Activated naive CD4-positive, alpha-beta T cell treated with anti-CD3 and anti-CD28 coated beads, Interleukin-2, amount 50 U/mL, for 24 hours (primary cell): ENCODE data around the gene ZNF423.

Experiments used
- H3K27ac Mint-ChIP-seq: one replicate; pipeline ENCODE4 v1.8.0; 2021; ENCODE audit warnings: mild to moderate bottlenecking, mixed read lengths
- H3K27me3 Mint-ChIP-seq: one replicate; pipeline ENCODE4 v1.8.0; 2021; ENCODE audit warnings: mixed read lengths
- H3K36me3 Mint-ChIP-seq: one replicate; pipeline ENCODE4 v1.8.0; 2021; ENCODE audit warnings: mixed read lengths
- H3K4me1 Mint-ChIP-seq: one replicate; pipeline ENCODE4 v1.8.0; 2021; ENCODE audit warnings: mixed read lengths
- H3K4me3 Mint-ChIP-seq: one replicate; pipeline ENCODE4 v1.8.0; 2021; ENCODE audit warnings: mild to moderate bottlenecking, mixed read lengths
- H3K9me3 Mint-ChIP-seq: one replicate; pipeline ENCODE4 v1.8.0; 2021; ENCODE audit warnings: mixed read lengths

ZNF423 gene

GRCh38 chr16:49620158-49620868 is 235.6 kb downstream of the ZNF423 start:
- no peak overlapping the region for H3K27ac Mint-ChIP-seq
- H3K9me3 Mint-ChIP-seq: no peaks in the 10 kb centered on the region
- no peaks in the 10 kb centered on the region for H3K27me3 Mint-ChIP-seq
- H3K4me3 Mint-ChIP-seq: no peak overlapping the region
- no peaks in the 10 kb centered on the region for H3K36me3 Mint-ChIP-seq
- H3K4me1 Mint-ChIP-seq: no peaks in the 10 kb centered on the region

- H3K27ac Mint-ChIP-seq: no peak overlapping the region
Measured at GRCh38 chr16:49619811-49620157, 236.1 kb downstream of the ZNF423 start.

GRCh38 chr16:49618955-49619354 is 237.0 kb downstream of the ZNF423 start:
- H3K4me1 Mint-ChIP-seq: no peaks in the 10 kb centered on the region
- no peaks in the 10 kb centered on the region for H3K36me3 Mint-ChIP-seq
- H3K4me3 Mint-ChIP-seq: no peak overlapping the region
- no peaks in the 10 kb centered on the region for H3K9me3 Mint-ChIP-seq
- no peaks in the 10 kb centered on the region for H3K27me3 Mint-ChIP-seq
- H3K27ac Mint-ChIP-seq: no peak overlapping the region

More at GRCh38 chr16:49619811-49620157, 236.1 kb downstream of the ZNF423 start:
- Mint-ChIP-seq H3K9me3 (no peaks in the 10 kb centered on the region), H3K4me1 (no peaks in the 10 kb centered on the region), H3K27me3 (no peaks in the 10 kb centered on the region), H3K36me3 (no peaks in the 10 kb centered on the region), H3K4me3 (no peak overlapping the region)

- Mint-ChIP-seq H3K4me3 (no peak overlapping the region), H3K27ac (no peak overlapping the region), H3K9me3 (no peaks in the 10 kb centered on the region), H3K27me3 (no peaks in the 10 kb centered on the region), H3K4me1 (no peaks in the 10 kb centered on the region), H3K36me3 (no peaks in the 10 kb centered on the region)
Measured at GRCh38 chr16:49617710-49618330, 238.1 kb downstream of the ZNF423 start.

- Mint-ChIP-seq H3K9me3 (no peaks in the 10 kb centered on the region), H3K4me3 (no peak overlapping the region), H3K4me1 (no peaks in the 10 kb centered on the region), H3K36me3 (no peaks in the 10 kb centered on the region), H3K27ac (no peak overlapping the region), H3K27me3 (no peaks in the 10 kb centered on the region)
Measured at GRCh38 chr16:49617016-49617629, 238.8 kb downstream of the ZNF423 start.

GRCh38 chr16:49615576-49615975 is 240.3 kb downstream of the ZNF423 start:
- H3K4me1 Mint-ChIP-seq: no peaks in the 10 kb centered on the region
- H3K27me3 Mint-ChIP-seq: no peaks in the 10 kb centered on the region
- H3K27ac Mint-ChIP-seq: no peak overlapping the region
- H3K9me3 Mint-ChIP-seq: no peaks in the 10 kb centered on the region
- H3K36me3 Mint-ChIP-seq: no peaks in the 10 kb centered on the region
- no peak overlapping the region for H3K4me3 Mint-ChIP-seq

- no peaks in the 10 kb centered on the region for H3K9me3 Mint-ChIP-seq
- no peak overlapping the region for H3K4me3 Mint-ChIP-seq
- peaks cover 4% of the 10 kb centered on the region for H3K27me3 Mint-ChIP-seq
- H3K36me3 Mint-ChIP-seq: no peaks in the 10 kb centered on the region
- H3K4me1 Mint-ChIP-seq: no peaks in the 10 kb centered on the region
- H3K27ac Mint-ChIP-seq: no peak overlapping the region
Measured at GRCh38 chr16:49610983-49611382, 244.9 kb downstream of the ZNF423 start.

GRCh38 chr16:49608779-49609178 is 247.1 kb downstream of the ZNF423 start:
- Mint-ChIP-seq H3K27me3 (peaks cover 4% of the 10 kb centered on the region), H3K9me3 (no peaks in the 10 kb centered on the region), H3K4me1 (no peaks in the 10 kb centered on the region), H3K4me3 (no peak overlapping the region), H3K27ac (no peak overlapping the region), H3K36me3 (no peaks in the 10 kb centered on the region)

GRCh38 chr16:49608098-49608497 is 247.8 kb downstream of the ZNF423 start:
- Mint-ChIP-seq H3K27ac (peak overlapping the region; percentile 15), H3K4me3 (no peak overlapping the region), H3K9me3 (no peaks in the 10 kb centered on the region), H3K27me3 (peaks cover 4% of the 10 kb centered on the region), H3K4me1 (no peaks in the 10 kb centered on the region), H3K36me3 (no peaks in the 10 kb centered on the region)

GRCh38 chr16:49605536-49606254 is 250.2 kb downstream of the ZNF423 start:
- no peaks in the 10 kb centered on the region for H3K4me1 Mint-ChIP-seq
- H3K27ac Mint-ChIP-seq: no peak overlapping the region
- no peaks in the 10 kb centered on the region for H3K9me3 Mint-ChIP-seq
- H3K4me3 Mint-ChIP-seq: no peak overlapping the region
- H3K27me3 Mint-ChIP-seq: peaks cover 4% of the 10 kb centered on the region
- H3K36me3 Mint-ChIP-seq: no peaks in the 10 kb centered on the region

GRCh38 chr16:49604602-49605001 is 251.3 kb downstream of the ZNF423 start:
- Mint-ChIP-seq H3K4me3 (no peak overlapping the region), H3K27me3 (peaks cover 4% of the 10 kb centered on the region), H3K4me1 (no peaks in the 10 kb centered on the region)

GRCh38 chr16:49603956-49604355 is 252.0 kb downstream of the ZNF423 start:
- no peak overlapping the region for H3K27ac Mint-ChIP-seq
- H3K36me3 Mint-ChIP-seq: no peaks in the 10 kb centered on the region
- H3K9me3 Mint-ChIP-seq: no peaks in the 10 kb centered on the region
- no peak overlapping the region for H3K4me3 Mint-ChIP-seq
- no peaks in the 10 kb centered on the region for H3K4me1 Mint-ChIP-seq
- H3K27me3 Mint-ChIP-seq: peaks cover 2% of the 10 kb centered on the region

More at GRCh38 chr16:49604602-49605001, 251.3 kb downstream of the ZNF423 start:
- no peaks in the 10 kb centered on the region for H3K9me3 Mint-ChIP-seq
- no peaks in the 10 kb centered on the region for H3K36me3 Mint-ChIP-seq
- no peak overlapping the region for H3K27ac Mint-ChIP-seq

- H3K4me1 Mint-ChIP-seq: no peaks in the 10 kb centered on the region
- no peaks in the 10 kb centered on the region for H3K36me3 Mint-ChIP-seq
Measured at GRCh38 chr16:49602976-49603310, 253.0 kb downstream of the ZNF423 start.

GRCh38 chr16:49602201-49602975 is 253.5 kb downstream of the ZNF423 start:
- no peak overlapping the region for H3K4me3 Mint-ChIP-seq

More at GRCh38 chr16:49602976-49603310, 253.0 kb downstream of the ZNF423 start:
- Mint-ChIP-seq H3K27ac (no peak overlapping the region), H3K27me3 (peaks cover 2% of the 10 kb centered on the region), H3K4me3 (no peak overlapping the region), H3K9me3 (no peaks in the 10 kb centered on the region)

GRCh38 chr16:49601576-49601975 is 254.3 kb downstream of the ZNF423 start:
- Mint-ChIP-seq H3K4me1 (no peaks in the 10 kb centered on the region), H3K36me3 (no peaks in the 10 kb centered on the region), H3K27me3 (peaks cover 1% of the 10 kb centered on the region), H3K4me3 (no peak overlapping the region), H3K27ac (no peak overlapping the region), H3K9me3 (no peaks in the 10 kb centered on the region)

More at GRCh38 chr16:49602201-49602975, 253.5 kb downstream of the ZNF423 start:
- no peaks in the 10 kb centered on the region for H3K4me1 Mint-ChIP-seq
- H3K27ac Mint-ChIP-seq: no peak overlapping the region
- peaks cover 2% of the 10 kb centered on the region for H3K27me3 Mint-ChIP-seq
- no peaks in the 10 kb centered on the region for H3K9me3 Mint-ChIP-seq
- H3K36me3 Mint-ChIP-seq: no peaks in the 10 kb centered on the region
